PC-3 (cell line): ENCODE results near the gene HAPLN2.

Source experiments
- EZH2 ChIP-seq: fragments of 300-600 bp; sonication (generic); IDR thresholded peaks from one replicate; pipeline ENCODE4 v1.6.1; 2017; ENCODE audit warnings: antibody characterized with exemption, mild to moderate bottlenecking, low read length; ENCODE audit not compliant: unreplicated experiment
- TF ChIP-seq, protein P1 (sequence below): fragments of 300-600 bp; sonication (generic); conservative IDR thresholded peaks from 2 replicates; pipeline ENCODE4 v1.5.1; 2017; ENCODE audit warnings: antibody characterized with exemption, low read depth, mild to moderate bottlenecking, low read length

- TF ChIP-seq, protein P1, sequence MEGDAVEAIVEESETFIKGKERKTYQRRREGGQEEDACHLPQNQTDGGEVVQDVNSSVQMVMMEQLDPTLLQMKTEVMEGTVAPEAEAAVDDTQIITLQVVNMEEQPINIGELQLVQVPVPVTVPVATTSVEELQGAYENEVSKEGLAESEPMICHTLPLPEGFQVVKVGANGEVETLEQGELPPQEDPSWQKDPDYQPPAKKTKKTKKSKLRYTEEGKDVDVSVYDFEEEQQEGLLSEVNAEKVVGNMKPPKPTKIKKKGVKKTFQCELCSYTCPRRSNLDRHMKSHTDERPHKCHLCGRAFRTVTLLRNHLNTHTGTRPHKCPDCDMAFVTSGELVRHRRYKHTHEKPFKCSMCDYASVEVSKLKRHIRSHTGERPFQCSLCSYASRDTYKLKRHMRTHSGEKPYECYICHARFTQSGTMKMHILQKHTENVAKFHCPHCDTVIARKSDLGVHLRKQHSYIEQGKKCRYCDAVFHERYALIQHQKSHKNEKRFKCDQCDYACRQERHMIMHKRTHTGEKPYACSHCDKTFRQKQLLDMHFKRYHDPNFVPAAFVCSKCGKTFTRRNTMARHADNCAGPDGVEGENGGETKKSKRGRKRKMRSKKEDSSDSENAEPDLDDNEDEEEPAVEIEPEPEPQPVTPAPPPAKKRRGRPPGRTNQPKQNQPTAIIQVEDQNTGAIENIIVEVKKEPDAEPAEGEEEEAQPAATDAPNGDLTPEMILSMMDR = no peak
- no peak for TF ChIP-seq EZH2
Observed at GRCh38 chr1:156664046-156664766, 45.0 kb downstream of the HAPLN2 start.
